ENCODE results near the gene HOXD12. TPM values are rescaled to one million over a fixed set of nuclear protein-coding genes. Genes with fewer than 3 reads are reported as not detected.

The HOXD12 gene
- total and polyA plus RNA-seq, 5 donors, result not detected

- peaks cover 3% of the 10 kb centered on the region for H3K4me1 ChIP-seq (ENCODE audit: control insufficient read depth, insufficient read depth, low read length)
- H3K9me3 ChIP-seq (ENCODE audit: control insufficient read depth, low read length), result no peaks in the 10 kb centered on the region
- no peak for ATAC-seq
- intact Hi-C loops (cut with DNase I), result loop anchor here in 2 of 4 donors (10.0 kb wide), 2 partner anchors 1002 to 1012 kb away; no protein-coding TSS in a partner anchor
- H3K27me3 ChIP-seq (ENCODE audit: control insufficient read depth, insufficient read depth), result peaks cover 14% of the 10 kb centered on the region
- no peak overlapping the region for H3K27ac ChIP-seq (ENCODE audit: low read length)
- no peak for DNase-seq
- H3K4me3 ChIP-seq (ENCODE audit: low read length), result peak overlapping the region; percentile 43
- WGBS, result 14% methylated on average over 33 of the region's 33 CpGs
Measured at GRCh38 chr2:176132205-176133171, 32.9 kb downstream of the HOXD12 start.

GRCh38 chr2:176133389-176133788, 33.8 kb downstream of the HOXD12 start:
- Histone ChIP-seq H3K4me1 (ENCODE audit: control insufficient read depth, insufficient read depth, low read length) (peaks cover 3% of the 10 kb centered on the region), H3K27me3 (ENCODE audit: control insufficient read depth, insufficient read depth) (peaks cover 12% of the 10 kb centered on the region), H3K9me3 (ENCODE audit: control insufficient read depth, low read length) (no peaks in the 10 kb centered on the region), H3K4me3 (ENCODE audit: low read length) (no peak overlapping the region), H3K27ac (ENCODE audit: low read length) (no peak overlapping the region)
- ATAC-seq (no peak), DNase-seq (no peak)
- intact Hi-C loops (cut with DNase I), result loop anchor here in 2 of 4 donors (10.0 kb wide), 2 partner anchors 1001 to 1011 kb away; no protein-coding TSS in a partner anchor

GRCh38 chr2:176134035-176134434, 34.4 kb downstream of the HOXD12 start:
- H3K9me3 ChIP-seq (ENCODE audit: control insufficient read depth, low read length), result no peaks in the 10 kb centered on the region
- ATAC-seq (no peak), DNase-seq (no peak)
- H3K27me3 ChIP-seq (ENCODE audit: control insufficient read depth, insufficient read depth), result peaks cover 12% of the 10 kb centered on the region
- H3K4me1 ChIP-seq (ENCODE audit: control insufficient read depth, insufficient read depth, low read length), result peaks cover 3% of the 10 kb centered on the region
- no peak overlapping the region for H3K4me3 ChIP-seq (ENCODE audit: low read length)
- no peak overlapping the region for H3K27ac ChIP-seq (ENCODE audit: low read length)
- intact Hi-C loops (cut with DNase I), result loop anchor here in 2 of 4 donors (10.0 kb wide), 2 partner anchors 1001 to 1011 kb away; no protein-coding TSS in a partner anchor
- 38% methylated on average over 4 of the region's 4 CpGs for WGBS

- H3K9me3 ChIP-seq (ENCODE audit: control insufficient read depth, low read length), result no peaks in the 10 kb centered on the region
- H3K4me1 ChIP-seq (ENCODE audit: control insufficient read depth, insufficient read depth, low read length), result no peaks in the 10 kb centered on the region
- H3K27ac ChIP-seq (ENCODE audit: low read length), result no peak overlapping the region
- H3K27me3 ChIP-seq (ENCODE audit: control insufficient read depth, insufficient read depth), result peaks cover 12% of the 10 kb centered on the region
- H3K4me3 ChIP-seq (ENCODE audit: low read length), result no peak overlapping the region
- no peak for ATAC-seq
- DNase-seq, result no peak
- intact Hi-C loops (cut with DNase I), result loop anchor here in 2 of 4 donors (5.0 to 10.0 kb wide), 3 partner anchors 507 to 1010 kb away; no protein-coding TSS in a partner anchor
Measured at GRCh38 chr2:176135035-176135440, 35.4 kb downstream of the HOXD12 start.

- DNase-seq, result peak in 1 of 3 donors; percentile 63
- Histone ChIP-seq H3K27me3 (ENCODE audit: control insufficient read depth, insufficient read depth) (peaks cover 10% of the 10 kb centered on the region), H3K9me3 (ENCODE audit: control insufficient read depth, low read length) (no peaks in the 10 kb centered on the region), H3K4me3 (ENCODE audit: low read length) (peak overlapping the region; percentile 43), H3K4me1 (ENCODE audit: control insufficient read depth, insufficient read depth, low read length) (no peaks in the 10 kb centered on the region), H3K27ac (ENCODE audit: low read length) (no peak overlapping the region)
- intact Hi-C loops (cut with DNase I), result loop anchor here in 2 of 4 donors (5.0 to 10.0 kb wide), 3 partner anchors 506 to 1008 kb away; no protein-coding TSS in a partner anchor
- no peak for ATAC-seq
- WGBS, result 3% methylated on average over 71 of the region's 71 CpGs
Measured at GRCh38 chr2:176136374-176137251, 37.0 kb downstream of the HOXD12 start.

GRCh38 chr2:176137252-176137580, 37.6 kb downstream of the HOXD12 start:
- Histone ChIP-seq H3K4me3 (ENCODE audit: low read length) (no peak overlapping the region), H3K27ac (ENCODE audit: low read length) (no peak overlapping the region), H3K4me1 (ENCODE audit: control insufficient read depth, insufficient read depth, low read length) (no peaks in the 10 kb centered on the region), H3K9me3 (ENCODE audit: control insufficient read depth, low read length) (no peaks in the 10 kb centered on the region), H3K27me3 (ENCODE audit: control insufficient read depth, insufficient read depth) (peaks cover 10% of the 10 kb centered on the region)
- 26% methylated on average over 2 of the region's 2 CpGs for WGBS
- no peak for ATAC-seq
- intact Hi-C loops (cut with DNase I), result loop anchor here in 2 of 4 donors (5.0 to 10.0 kb wide), 3 partner anchors 505 to 1008 kb away; no protein-coding TSS in a partner anchor
- no peak for DNase-seq

- Histone ChIP-seq H3K27ac (ENCODE audit: low read length) (no peak overlapping the region), H3K9me3 (ENCODE audit: control insufficient read depth, low read length) (no peaks in the 10 kb centered on the region), H3K27me3 (ENCODE audit: control insufficient read depth, insufficient read depth) (peaks cover 5% of the 10 kb centered on the region), H3K4me1 (ENCODE audit: control insufficient read depth, insufficient read depth, low read length) (no peaks in the 10 kb centered on the region), H3K4me3 (ENCODE audit: low read length) (no peak overlapping the region)
- WGBS, result 42% methylated on average over 8 of the region's 8 CpGs
- intact Hi-C loops (cut with DNase I), result loop anchor here in 2 of 4 donors (5.0 to 10.0 kb wide), 3 partner anchors 504 to 1007 kb away; no protein-coding TSS in a partner anchor
- DNase-seq, result no peak
- ATAC-seq, result no peak
Measured at GRCh38 chr2:176137906-176138305, 38.3 kb downstream of the HOXD12 start.

- peaks cover 9% of the 10 kb centered on the region for H3K27me3 ChIP-seq (ENCODE audit: control insufficient read depth, insufficient read depth)
- no peak overlapping the region for H3K4me3 ChIP-seq (ENCODE audit: low read length)
Measured at GRCh38 chr2:176138526-176138922, 38.9 kb downstream of the HOXD12 start.

GRCh38 chr2:176138923-176139660, 39.5 kb downstream of the HOXD12 start:
- WGBS, result 22% methylated on average over 28 of the region's 28 CpGs
- no peak for DNase-seq
- Histone ChIP-seq H3K9me3 (ENCODE audit: control insufficient read depth, low read length) (no peaks in the 10 kb centered on the region), H3K27me3 (ENCODE audit: control insufficient read depth, insufficient read depth) (peaks cover 9% of the 10 kb centered on the region), H3K27ac (ENCODE audit: low read length) (no peak overlapping the region), H3K4me3 (ENCODE audit: low read length) (no peak overlapping the region), H3K4me1 (ENCODE audit: control insufficient read depth, insufficient read depth, low read length) (no peaks in the 10 kb centered on the region)
- intact Hi-C loops (cut with DNase I), result loop anchor here in 2 of 4 donors (5.0 to 10.0 kb wide), 3 partner anchors 503 to 1006 kb away; no protein-coding TSS in a partner anchor
- no peak for ATAC-seq

More at GRCh38 chr2:176138526-176138922, 38.9 kb downstream of the HOXD12 start:
- WGBS, result 15% methylated on average over 14 of the region's 14 CpGs
- DNase-seq, result no peak
- ATAC-seq, result no peak
- no peaks in the 10 kb centered on the region for H3K9me3 ChIP-seq (ENCODE audit: control insufficient read depth, low read length)
- intact Hi-C loops (cut with DNase I), result loop anchor here in 2 of 4 donors (5.0 to 10.0 kb wide), 3 partner anchors 504 to 1006 kb away; no protein-coding TSS in a partner anchor
- no peaks in the 10 kb centered on the region for H3K4me1 ChIP-seq (ENCODE audit: control insufficient read depth, insufficient read depth, low read length)
- H3K27ac ChIP-seq (ENCODE audit: low read length), result no peak overlapping the region

Data from right cardiac atrium (tissue), 5 donors.